Measurements from ENCODE around the gene IL6ST.

DNA sequence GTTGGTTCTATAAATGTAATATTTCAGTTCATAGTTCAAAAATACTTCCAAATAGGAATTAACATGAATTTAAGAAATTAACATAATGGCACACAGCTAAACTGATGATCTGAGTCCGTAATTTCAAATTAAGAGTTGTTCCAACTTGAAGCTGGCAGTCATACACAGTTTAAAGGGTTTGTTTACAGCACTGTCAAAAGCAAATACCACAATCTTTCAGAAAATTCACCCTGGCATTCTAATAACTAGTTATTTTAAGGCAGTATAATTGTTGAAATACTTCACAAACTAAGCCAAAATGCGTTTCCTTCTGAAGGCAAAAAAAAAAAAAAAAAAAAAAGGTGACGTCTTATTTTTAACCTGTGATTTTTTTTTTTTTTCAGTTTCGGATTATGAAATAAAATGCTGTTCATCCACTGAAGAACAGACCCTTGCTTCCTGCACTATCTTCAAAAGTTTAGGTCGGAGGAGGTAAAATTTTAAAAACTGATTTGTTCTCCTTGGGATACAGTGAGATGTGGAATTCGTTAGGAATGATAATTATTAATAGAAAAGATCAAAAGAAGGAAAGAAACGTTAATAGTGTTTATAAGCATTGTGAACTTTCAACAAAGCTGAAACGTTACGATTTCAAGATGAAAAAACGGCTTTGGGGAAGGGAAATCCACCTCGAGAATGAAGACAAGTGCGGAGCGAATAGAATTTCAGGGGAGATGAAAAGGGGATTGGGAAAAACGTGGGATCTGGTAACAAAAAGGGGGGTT, 850 bp downstream of the IL6ST start:
- TF ChIP-seq CTCF (IDR thresholded peaks at IDR 0.05; ENCODE audit: poor library complexity) (no peak), EZH2 (IDR thresholded peaks at IDR 0.05; ENCODE audit: borderline replicate concordance) (no peak), EZH2phosphoT487 (IDR thresholded peaks at IDR 0.05; ENCODE audit: low read depth, severe bottlenecking, unreplicated experiment) (no peak)
